Uterus (tissue), 4 donors: Measurements from ENCODE around the gene TBC1D10A. TPM values are rescaled to one million over a fixed set of nuclear protein-coding genes. Genes with fewer than 3 reads are reported as not detected.

Source experiments
- DNase-seq, 2 donors: peaks; one replicate each; pipeline ENCODE4 v3.0.0-alpha.2; 2019 to 2020
- H3K27ac ChIP-seq, 2 donors: fragments of 200-600 bp; sonication (generic); 1 replicate in 1 of 2; 2 replicates in 1 of 2; pipeline ENCODE4 v1.5.1; 2016 to 2018
- H3K27me3 ChIP-seq, 2 donors: fragments of 200-600 bp; sonication (generic); one replicate each; pipeline ENCODE4 v1.5.1; 2018 to 2019; ENCODE audit warnings: control low read depth in 1 of 2
- H3K36me3 ChIP-seq, 2 donors: fragments of 200-600 bp; sonication (generic); one replicate each; pipeline ENCODE4 v1.5.1; 2019; ENCODE audit warnings: control low read depth in 1 of 2
- H3K4me1 ChIP-seq, 2 donors: fragments of 200-600 bp; sonication (generic); one replicate each; pipeline ENCODE4 v1.5.1; 2018 to 2019; ENCODE audit warnings: control low read depth in 1 of 2
- H3K4me3 ChIP-seq, 2 donors: fragments of 200-600 bp; sonication (generic); 1 replicate in 1 of 2; 2 replicates in 1 of 2; pipeline ENCODE4 v1.5.1; 2018 to 2019; ENCODE audit warnings: mild to moderate bottlenecking in 1 of 2
- H3K9me3 ChIP-seq, 2 donors: fragments of 200-600 bp; sonication (generic); one replicate each; pipeline ENCODE4 v1.5.1; 2019; ENCODE audit warnings: control low read depth in 1 of 2
- POLR2A ChIP-seq, 2 donors: fragments of 450-650 bp; IDR thresholded peaks; one replicate each; pipeline ENCODE4 v1.6.1; 2016; ENCODE audit warnings: antibody characterized with exemption in 2 of 2, mild to moderate bottlenecking in 1 of 2, moderate library complexity in 1 of 2
- intact Hi-C: fragments of 100-400 bp; cut with DNase I; formaldehyde crosslinking; loops from one replicate; pipeline ENCODE4 v1.15.1; 2023; ENCODE audit warnings: low total_unique reads
- total RNA-seq, 4 donors: library from RNA; depleted of rRNA in 3 of 4; stranded (reverse); fragments of >200 nt in 3 of 4; gene quantifications; one replicate each; pipeline versions ENCODE4 v1.1.0 to v1.2.4, GENCODE V29; 2014 to 2023
- TF ChIP-seq, protein P1 (sequence below), 4 experiments: fragments of 200-600 bp in 2 of 4; fragments of 450-650 bp in 2 of 4; sonication (generic) in 2 of 4; IDR thresholded peaks; one replicate each; pipeline ENCODE4 v1.5.1; 2016 to 2019; ENCODE audit warnings: antibody characterized with exemption in 4 of 4, mild to moderate bottlenecking in 2 of 4, moderate library complexity in 1 of 4
- donor health status: DM: yes; HTN: yes; CAD: no.

The TBC1D10A gene
- total RNA-seq, 4 donors from 2014 or later, result 2.8 to 33.6 (median 10.0) TPM

- H3K4me3 ChIP-seq, result no peak overlapping the region
- no peak for TF ChIP-seq POLR2A (IDR thresholded peaks at IDR 0.05)
- TF ChIP-seq, protein P1, sequence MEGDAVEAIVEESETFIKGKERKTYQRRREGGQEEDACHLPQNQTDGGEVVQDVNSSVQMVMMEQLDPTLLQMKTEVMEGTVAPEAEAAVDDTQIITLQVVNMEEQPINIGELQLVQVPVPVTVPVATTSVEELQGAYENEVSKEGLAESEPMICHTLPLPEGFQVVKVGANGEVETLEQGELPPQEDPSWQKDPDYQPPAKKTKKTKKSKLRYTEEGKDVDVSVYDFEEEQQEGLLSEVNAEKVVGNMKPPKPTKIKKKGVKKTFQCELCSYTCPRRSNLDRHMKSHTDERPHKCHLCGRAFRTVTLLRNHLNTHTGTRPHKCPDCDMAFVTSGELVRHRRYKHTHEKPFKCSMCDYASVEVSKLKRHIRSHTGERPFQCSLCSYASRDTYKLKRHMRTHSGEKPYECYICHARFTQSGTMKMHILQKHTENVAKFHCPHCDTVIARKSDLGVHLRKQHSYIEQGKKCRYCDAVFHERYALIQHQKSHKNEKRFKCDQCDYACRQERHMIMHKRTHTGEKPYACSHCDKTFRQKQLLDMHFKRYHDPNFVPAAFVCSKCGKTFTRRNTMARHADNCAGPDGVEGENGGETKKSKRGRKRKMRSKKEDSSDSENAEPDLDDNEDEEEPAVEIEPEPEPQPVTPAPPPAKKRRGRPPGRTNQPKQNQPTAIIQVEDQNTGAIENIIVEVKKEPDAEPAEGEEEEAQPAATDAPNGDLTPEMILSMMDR (IDR thresholded peaks at IDR 0.05), result no peak
- intact Hi-C loops, result no loop called here
- no peak for DNase-seq
- no peaks in the 10 kb centered on the region for H3K27me3 ChIP-seq
- H3K9me3 ChIP-seq, result no peaks in the 10 kb centered on the region
- H3K36me3 ChIP-seq, result no peaks in the 10 kb centered on the region
- no peak overlapping the region for H3K27ac ChIP-seq
- H3K4me1 ChIP-seq, result no peaks in the 10 kb centered on the region
Observed at GRCh38 chr22:30297991-30298701, 28.6 kb downstream of the TBC1D10A start.

GRCh38 chr22:30297276-30297990, 29.3 kb downstream of the TBC1D10A start:
- intact Hi-C loops, result no loop called here
- Histone ChIP-seq H3K4me3 (no peak overlapping the region), H3K27me3 (no peaks in the 10 kb centered on the region), H3K9me3 (no peaks in the 10 kb centered on the region), H3K27ac (no peak overlapping the region), H3K4me1 (no peaks in the 10 kb centered on the region), H3K36me3 (no peaks in the 10 kb centered on the region)
- TF ChIP-seq POLR2A (IDR thresholded peaks at IDR 0.05), result no peak
- TF ChIP-seq, protein P1 (IDR thresholded peaks at IDR 0.05), result no peak
- DNase-seq, result no peak

DNA sequence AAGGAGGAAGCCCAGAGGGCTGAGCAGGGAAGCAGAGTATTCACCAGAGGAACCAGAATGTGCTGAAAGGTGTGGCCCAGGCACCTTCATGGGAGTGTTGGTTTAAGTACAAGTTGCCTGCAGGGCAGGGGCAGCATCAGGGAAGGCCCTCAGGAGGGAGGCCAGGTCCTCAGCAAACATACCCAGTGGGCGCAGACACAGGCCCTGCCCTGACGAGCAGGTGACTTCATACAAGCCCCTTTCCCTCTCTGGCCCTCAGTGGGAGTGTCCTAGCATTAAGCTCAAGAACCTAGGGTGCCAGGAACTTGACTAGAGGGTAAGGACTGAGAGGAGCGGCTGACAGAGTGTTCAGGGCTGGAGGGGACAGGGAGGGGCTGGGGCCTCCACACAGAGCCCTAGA, 29.9 kb downstream of the TBC1D10A start:
- intact Hi-C loops, result no loop called here
- Histone ChIP-seq H3K27ac (no peak overlapping the region), H3K4me3 (no peak overlapping the region), H3K4me1 (no peaks in the 10 kb centered on the region), H3K9me3 (no peaks in the 10 kb centered on the region), H3K36me3 (no peaks in the 10 kb centered on the region), H3K27me3 (no peaks in the 10 kb centered on the region)
- TF ChIP-seq, protein P1 (IDR thresholded peaks at IDR 0.05), result no peak
- TF ChIP-seq POLR2A (IDR thresholded peaks at IDR 0.05), result no peak
- no peak for DNase-seq

- no peak overlapping the region for H3K27ac ChIP-seq
- no peak for DNase-seq
- no peaks in the 10 kb centered on the region for H3K9me3 ChIP-seq
- H3K36me3 ChIP-seq, result no peaks in the 10 kb centered on the region
- TF ChIP-seq, protein P1 (IDR thresholded peaks at IDR 0.05), result no peak
- no peak for TF ChIP-seq POLR2A (IDR thresholded peaks at IDR 0.05)
- H3K4me3 ChIP-seq, result no peak overlapping the region
- no peaks in the 10 kb centered on the region for H3K27me3 ChIP-seq
- intact Hi-C loops, result no loop called here
- peaks cover 0 to 3% of the 10 kb centered on the region in 2 donors for H3K4me1 ChIP-seq
Observed at GRCh38 chr22:30296324-30296723, 30.4 kb downstream of the TBC1D10A start.

DNA sequence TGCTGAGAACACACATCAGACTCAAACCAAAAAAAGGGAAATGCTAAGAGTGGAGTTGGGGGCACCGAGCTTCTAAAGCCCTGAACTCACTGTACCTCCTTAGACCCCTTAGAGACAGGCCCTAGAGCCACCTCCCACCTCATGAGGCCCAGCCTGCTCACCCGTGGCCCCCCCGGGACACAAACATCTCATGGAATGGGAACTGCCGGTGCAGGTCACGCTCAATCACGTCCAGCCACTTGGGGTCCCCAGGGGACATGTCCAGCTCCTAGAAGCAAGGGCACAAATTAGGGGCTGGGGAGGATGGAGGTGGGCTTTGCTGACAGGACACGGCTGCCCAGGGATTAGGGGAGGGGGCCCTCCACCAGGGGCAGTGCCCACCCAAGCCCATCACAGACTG, 31.2 kb downstream of the TBC1D10A start:
- Histone ChIP-seq H3K9me3 (no peaks in the 10 kb centered on the region), H3K27me3 (no peaks in the 10 kb centered on the region), H3K27ac (no peak overlapping the region), H3K36me3 (no peaks in the 10 kb centered on the region), H3K4me3 (no peak overlapping the region), H3K4me1 (peaks cover 3 to 8% of the 10 kb centered on the region in 2 donors)
- no peak for TF ChIP-seq POLR2A (IDR thresholded peaks at IDR 0.05)
- TF ChIP-seq, protein P1 (IDR thresholded peaks at IDR 0.05), result no peak
- intact Hi-C loops, result no loop called here
- DNase-seq, result no peak
